K562 (cell line): Measurements from ENCODE around the gene MPZL3. TPM values are rescaled to one million over a fixed set of nuclear protein-coding genes. Genes with fewer than 3 reads are reported as not detected.

Experiments
- ATAC-seq: fragments of 200-7000 bp; cut with Tn5 transposase; 3 replicates; pipeline ENCODE4 v1.9.1; 2020; ENCODE audit warnings: moderate library complexity
- BruUV-seq: library from RNA; stranded (reverse); fragments of 400-500 nt; replicated peaks from 2 replicates; lab custom pipeline; 2021; lab: Mats Ljungman, UMichigan
- CTCF ChIA-PET: fragments of 300-600 bp; formaldehyde crosslinking; extraction: SDS; loops from one replicate; lab custom pipeline; 2021; ENCODE audit warnings: low intra/inter-chr PET ratio; lab: Yijun Ruan, JAX
- POLR2A ChIA-PET: fragments of 300-600, 350-650 bp; sonication (Branson Sonifier 250); formaldehyde crosslinking; extraction: SDS; loops from one replicate; lab custom pipeline; 2021; ENCODE audit warnings: antibody characterized with exemption, inconsistent platforms; lab: Yijun Ruan, JAX
- DNase-seq, 4 experiments: peaks; one replicate each; pipeline versions ENCODE4 v3.0.0 to v3.0.0-alpha.2; 2011 to 2018; ENCODE audit warnings: low spot score in 3 of 4, mixed read lengths in 3 of 4; ENCODE audit errors: extremely low read depth in 1 of 4
- FAIRE-seq: peaks from 2 replicates; lab custom pipeline; 2011; peaks lifted over from hg19 to GRCh38; lab: Jason Lieb, UNC
- H2AFZ ChIP-seq: 2 replicates; pipeline ENCODE4 v1.6.0; 2011; ENCODE audit warnings: low read depth, low read length, control low read depth, inconsistent platforms
- H3K27ac ChIP-seq: fragments of 200-600 bp; 3 replicates; pipeline ENCODE4 v1.8.0; 2011; ENCODE audit warnings: low read depth, mild to moderate bottlenecking, control low read depth, inconsistent platforms, low read length, moderate library complexity, mixed read lengths; ENCODE audit errors: extremely low read depth
- H3K27me3 ChIP-seq, 2 experiments: fragments of 300-600 bp in 1 of 2; 2 replicates in 1 of 2; 3 replicates in 1 of 2; pipeline versions ENCODE4 v1.6.0 to v1.8.0; 2011; ENCODE audit warnings: inconsistent platforms in 2 of 2, low read length in 2 of 2, mild to moderate bottlenecking in 1 of 2, mixed read lengths in 1 of 2, moderate library complexity in 1 of 2; ENCODE audit not compliant: control insufficient read depth in 2 of 2, insufficient read depth in 2 of 2
- H3K36me3 ChIP-seq: fragments of 300-600 bp; 3 replicates; pipeline ENCODE4 v1.8.0; 2011; ENCODE audit warnings: mild to moderate bottlenecking, low read length, inconsistent platforms; ENCODE audit not compliant: control insufficient read depth, insufficient read depth
- H3K4me1 ChIP-seq, 2 experiments: fragments of 200-600 bp in 1 of 2; replicated peaks in 1 of 2; 2 replicates in 1 of 2; 3 replicates in 1 of 2; pipeline versions ENCODE4 v1.5.1 to v1.8.0; 2011; ENCODE audit warnings: inconsistent platforms in 2 of 2, low read length in 2 of 2, mild to moderate bottlenecking in 1 of 2, mixed read lengths in 1 of 2, moderate library complexity in 1 of 2; ENCODE audit not compliant: control insufficient read depth in 2 of 2, insufficient read depth in 2 of 2
- H3K4me2 ChIP-seq: 2 replicates; pipeline ENCODE4 v1.6.1; 2011; ENCODE audit warnings: low read length, control low read depth, inconsistent platforms, mixed read lengths; ENCODE audit not compliant: insufficient read depth
- H3K4me3 ChIP-seq: fragments of 200-600 bp; sonication (generic), shearing (Covaris generic); 2 replicates; pipeline ENCODE4 v1.5.1; 2016; ENCODE audit warnings: control low read depth, inconsistent platforms
- H3K79me2 ChIP-seq: fragments of 200-600 bp; 3 replicates; pipeline ENCODE4 v1.8.0; 2011; ENCODE audit warnings: low read length, inconsistent platforms; ENCODE audit not compliant: control insufficient read depth, insufficient read depth
- H3K9ac ChIP-seq, 2 experiments: 2 replicates each; pipeline versions ENCODE4 v1.6.0 to v1.6.1; 2011; ENCODE audit warnings: low read depth in 2 of 2, low read length in 2 of 2, control low read depth in 1 of 2, inconsistent platforms in 1 of 2, mild to moderate bottlenecking in 1 of 2, mixed read lengths in 1 of 2; ENCODE audit not compliant: insufficient read depth in 1 of 2
- H3K9me1 ChIP-seq: one replicate; pipeline ENCODE4 v1.6.0; 2011; ENCODE audit warnings: inconsistent platforms, mild to moderate bottlenecking, low read length, moderate library complexity; ENCODE audit not compliant: control insufficient read depth, insufficient read depth
- H3K9me3 ChIP-seq: replicated peaks from 2 replicates; pipeline ENCODE4 v1.5.1; 2011; ENCODE audit warnings: low read depth, low read length, inconsistent platforms; ENCODE audit not compliant: control insufficient read depth, insufficient read depth
- H4K20me1 ChIP-seq: replicated peaks from 2 replicates; pipeline ENCODE4 v1.6.1; 2011; ENCODE audit warnings: low read length, inconsistent platforms, mixed read lengths; ENCODE audit not compliant: control insufficient read depth, insufficient read depth
- CBX5 ChIP-seq: IDR thresholded peaks from 2 replicates; pipeline ENCODE4 v1.6.1; 2014; ENCODE audit warnings: low read depth, borderline replicate concordance
- RAD51 ChIP-seq: fragments of 450-650 bp; IDR thresholded peaks from 2 replicates; pipeline ENCODE4 v1.7.1; 2016; ENCODE audit warnings: low read depth, mild to moderate bottlenecking, borderline replicate concordance
- SUPT5H ChIP-seq: fragments of 450-650 bp; IDR thresholded peaks from 2 replicates; pipeline ENCODE4 v1.6.1; 2016
- TBP ChIP-seq: optimal IDR thresholded peaks from 2 replicates; pipeline ENCODE3; 2011; ENCODE audit warnings: low read depth, low read length, improper control_type of control experiment
- TCF7L2 ChIP-seq: fragments of 150-350 bp; IDR thresholded peaks from 2 replicates; pipeline ENCODE4 v1.6.1; 2016; ENCODE audit warnings: low read depth, mild to moderate bottlenecking, low read length, moderate library complexity
- ZBED1 ChIP-seq: IDR thresholded peaks from 2 replicates; pipeline ENCODE4 v1.6.1; 2014
- ZNF707 ChIP-seq: fragments of 250-450 bp; sonication (Bioruptor Pico); conservative IDR thresholded peaks from 2 replicates; pipeline ENCODE4 v1.8.0; 2022; ENCODE audit warnings: inconsistent platforms, mild to moderate bottlenecking, moderate library complexity
- WGBS: fragments of 100-300 bp; shearing (Covaris generic); methylation state at CpG from one replicate; pipeline ENCODE4 v1.1.6; 2016; ENCODE audit warnings: low coverage, mixed read lengths; ENCODE audit not compliant: insufficient coverage; ENCODE audit errors: missing lambda C conversion rate; 5-methylcytosine and 5-hydroxymethylcytosine counted together
- in situ Hi-C: fragments of 300-500 bp; cut with MboI; formaldehyde crosslinking; loops from 4 replicates; pipeline ENCODE4 v1.15.0; 2018; ENCODE audit warnings: inconsistent platforms, mixed read lengths
- intact Hi-C: fragments of 100-400 bp; cut with micrococcal nuclease; formaldehyde crosslinking; loops from 2 replicates; pipeline ENCODE4 v1.14.2; 2022
- polyA plus RNA-seq, 8 experiments: library from polyadenylated mRNA; depleted of rRNA in 4 of 8; stranded (reverse) in 5 of 8; unstranded in 3 of 8; fragments of >200 nt; fragmentation: Nextera tagmentation in 2 of 8; fragmentation: Illumina TruSeq in 1 of 8; extraction: Ambion mirVana in 2 of 8; extraction: Trizol in 1 of 8; gene quantifications; 2 replicates each; pipeline versions ENCODE4 v1.2.1 to v1.2.3, GENCODE V29; 2011 to 2014; ENCODE audit warnings: inconsistent platforms in 1 of 8, missing spikeins in 1 of 8
- total RNA-seq, 7 experiments: library from RNA; depleted of rRNA in 6 of 7; stranded (reverse); fragments of >200 nt in 6 of 7; fragmentation: Illumina TruSeq in 2 of 7; extraction: Trizol in 2 of 7; gene quantifications; 2 replicates each; pipeline versions ENCODE4 v1.2.1 to v1.2.3, GENCODE V29; 2011 to 2021; ENCODE audit warnings: low replicate concordance in 1 of 7
- TF ChIP-seq, protein P1 (sequence below): sonication (generic); formaldehyde crosslinking; IDR thresholded peaks from 2 replicates; pipeline ENCODE4 v1.8.1; 2022; ENCODE audit warnings: missing genetic modification reagents
- TF ChIP-seq, protein P2 (sequence below): sonication (generic); formaldehyde crosslinking; IDR thresholded peaks from 2 replicates; pipeline ENCODE4 v1.8.1; 2023; ENCODE audit warnings: mild to moderate bottlenecking, missing genetic modification reagents

MPZL3 gene
- total and polyA plus RNA-seq, 9 of the 15 experiments (the other 6 are each of a cell fraction or from before 2014, with no cell fraction given), result 0.97 to 2.9 (median 1.6) TPM

DNA sequence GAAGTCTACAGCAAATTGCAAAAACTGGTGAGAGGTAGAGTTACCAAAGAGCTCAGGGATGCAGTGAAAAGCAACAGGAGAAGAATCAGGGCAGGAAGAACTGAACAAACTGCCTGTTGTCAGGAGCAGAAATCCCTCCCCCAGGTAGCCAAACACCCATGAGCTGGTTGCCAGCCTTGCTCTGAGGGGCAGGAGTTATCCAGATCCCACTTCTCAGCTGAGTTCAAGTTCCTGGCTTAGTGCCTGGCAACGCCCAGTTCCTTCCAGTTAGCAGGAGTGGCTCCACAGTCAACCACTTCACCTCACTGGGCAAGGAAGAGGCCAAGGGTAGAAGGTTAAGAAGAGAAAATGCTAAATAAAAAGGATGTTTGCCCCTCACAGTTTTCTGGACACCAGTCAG is 13.8 kb upstream of the MPZL3 start:
- no peak for ATAC-seq
- ChIA-PET CTCF (no interaction called here), POLR2A (interaction anchor here (1.0 to 1.2 kb wide), 2 partner anchors 24 to 36 kb away, joined by 3 to 5 read pairs; no protein-coding TSS in a partner anchor)
- intact Hi-C loops, result no loop called here
- no peaks in the 10 kb centered on the region for H3K9me1 ChIP-seq
- in situ Hi-C loops, result no loop called here
- FAIRE-seq, result no peak
- H3K36me3 ChIP-seq, result no peaks in the 10 kb centered on the region
- TF ChIP-seq RAD51 (no peak), ZBED1 (no peak), CBX5 (no peak), TCF7L2 (no peak), TBP (no peak), SUPT5H (no peak), ZNF707 (CRISPR knock-in tag) (no peak)
- TF ChIP-seq, protein P1, sequence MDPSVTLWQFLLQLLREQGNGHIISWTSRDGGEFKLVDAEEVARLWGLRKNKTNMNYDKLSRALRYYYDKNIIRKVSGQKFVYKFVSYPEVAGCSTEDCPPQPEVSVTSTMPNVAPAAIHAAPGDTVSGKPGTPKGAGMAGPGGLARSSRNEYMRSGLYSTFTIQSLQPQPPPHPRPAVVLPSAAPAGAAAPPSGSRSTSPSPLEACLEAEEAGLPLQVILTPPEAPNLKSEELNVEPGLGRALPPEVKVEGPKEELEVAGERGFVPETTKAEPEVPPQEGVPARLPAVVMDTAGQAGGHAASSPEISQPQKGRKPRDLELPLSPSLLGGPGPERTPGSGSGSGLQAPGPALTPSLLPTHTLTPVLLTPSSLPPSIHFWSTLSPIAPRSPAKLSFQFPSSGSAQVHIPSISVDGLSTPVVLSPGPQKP (CRISPR knock-in tag), result no peak
- TF ChIP-seq, protein P2, sequence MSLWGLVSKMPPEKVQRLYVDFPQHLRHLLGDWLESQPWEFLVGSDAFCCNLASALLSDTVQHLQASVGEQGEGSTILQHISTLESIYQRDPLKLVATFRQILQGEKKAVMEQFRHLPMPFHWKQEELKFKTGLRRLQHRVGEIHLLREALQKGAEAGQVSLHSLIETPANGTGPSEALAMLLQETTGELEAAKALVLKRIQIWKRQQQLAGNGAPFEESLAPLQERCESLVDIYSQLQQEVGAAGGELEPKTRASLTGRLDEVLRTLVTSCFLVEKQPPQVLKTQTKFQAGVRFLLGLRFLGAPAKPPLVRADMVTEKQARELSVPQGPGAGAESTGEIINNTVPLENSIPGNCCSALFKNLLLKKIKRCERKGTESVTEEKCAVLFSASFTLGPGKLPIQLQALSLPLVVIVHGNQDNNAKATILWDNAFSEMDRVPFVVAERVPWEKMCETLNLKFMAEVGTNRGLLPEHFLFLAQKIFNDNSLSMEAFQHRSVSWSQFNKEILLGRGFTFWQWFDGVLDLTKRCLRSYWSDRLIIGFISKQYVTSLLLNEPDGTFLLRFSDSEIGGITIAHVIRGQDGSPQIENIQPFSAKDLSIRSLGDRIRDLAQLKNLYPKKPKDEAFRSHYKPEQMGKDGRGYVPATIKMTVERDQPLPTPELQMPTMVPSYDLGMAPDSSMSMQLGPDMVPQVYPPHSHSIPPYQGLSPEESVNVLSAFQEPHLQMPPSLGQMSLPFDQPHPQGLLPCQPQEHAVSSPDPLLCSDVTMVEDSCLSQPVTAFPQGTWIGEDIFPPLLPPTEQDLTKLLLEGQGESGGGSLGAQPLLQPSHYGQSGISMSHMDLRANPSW (CRISPR knock-in tag), result no peak
- DNase-seq, result no peak
- no peaks in the 10 kb centered on the region for H3K79me2 ChIP-seq
- no TSS peak for BruUV-seq
- H3K9me3 ChIP-seq, result no peaks in the 10 kb centered on the region
- H3K27me3 ChIP-seq, result peaks cover 31 to 44% of the 10 kb centered on the region in 2 experiments
- no peaks in the 10 kb centered on the region for H4K20me1 ChIP-seq
- 0% methylated on average over 1 of the region's 1 CpG for WGBS
- H3K27ac ChIP-seq, result no peak overlapping the region
- no peaks in the 10 kb centered on the region for H3K4me1 ChIP-seq
- no peak overlapping the region for H3K4me3 ChIP-seq
- no peak overlapping the region for H3K4me2 ChIP-seq
- no peak overlapping the region for H3K9ac ChIP-seq
- H2AFZ ChIP-seq, result no peak overlapping the region
